Measurements from ENCODE around the gene RBMS3. TPM values are rescaled to one million over a fixed set of nuclear protein-coding genes. Genes with fewer than 3 reads are reported as not detected.

RBMS3 gene
- total RNA-seq, 1 donor from 2014 or later = 58.5 TPM

DNA sequence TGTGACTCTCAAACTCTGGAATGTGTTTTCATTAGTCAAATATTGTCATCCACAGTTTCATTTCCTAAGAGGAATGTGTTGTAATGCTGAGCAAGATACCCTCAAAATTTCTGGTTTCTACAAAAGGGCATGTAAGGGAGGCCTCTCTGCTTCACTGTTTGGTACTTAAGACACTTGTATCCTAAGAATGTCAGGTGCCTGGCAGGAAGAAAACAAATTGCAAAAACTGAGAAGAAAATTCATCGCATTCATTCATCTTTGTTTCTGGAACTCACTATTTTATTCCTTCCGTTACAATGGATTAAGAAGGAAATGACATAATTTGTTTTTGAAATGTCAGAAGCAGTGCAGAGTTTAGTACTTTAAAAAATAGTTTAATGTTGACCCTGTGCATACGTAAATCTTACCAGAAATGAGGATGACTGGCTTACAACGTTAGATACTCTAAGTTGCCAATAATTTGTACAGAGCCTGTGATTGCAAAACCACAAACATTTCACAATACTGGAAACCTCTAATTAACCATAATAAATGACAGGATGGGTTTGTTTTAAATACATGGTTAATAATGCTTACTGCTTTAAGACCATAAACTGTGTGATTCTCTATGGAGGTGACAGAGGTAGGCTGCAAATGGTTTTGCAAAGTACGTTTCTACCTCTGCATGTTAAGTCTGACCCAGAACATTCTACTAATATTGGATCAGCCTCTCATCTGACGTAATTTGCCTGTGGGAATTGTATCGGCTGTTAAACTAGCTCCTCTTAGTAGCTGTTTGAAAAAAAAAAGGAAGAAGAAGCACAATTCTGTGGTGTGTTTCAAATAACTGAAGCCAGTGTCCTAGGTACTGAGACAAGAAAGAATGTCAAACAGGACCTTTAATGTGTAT is 477.8 kb downstream of the RBMS3 start:
- TF ChIP-seq, protein P1, sequence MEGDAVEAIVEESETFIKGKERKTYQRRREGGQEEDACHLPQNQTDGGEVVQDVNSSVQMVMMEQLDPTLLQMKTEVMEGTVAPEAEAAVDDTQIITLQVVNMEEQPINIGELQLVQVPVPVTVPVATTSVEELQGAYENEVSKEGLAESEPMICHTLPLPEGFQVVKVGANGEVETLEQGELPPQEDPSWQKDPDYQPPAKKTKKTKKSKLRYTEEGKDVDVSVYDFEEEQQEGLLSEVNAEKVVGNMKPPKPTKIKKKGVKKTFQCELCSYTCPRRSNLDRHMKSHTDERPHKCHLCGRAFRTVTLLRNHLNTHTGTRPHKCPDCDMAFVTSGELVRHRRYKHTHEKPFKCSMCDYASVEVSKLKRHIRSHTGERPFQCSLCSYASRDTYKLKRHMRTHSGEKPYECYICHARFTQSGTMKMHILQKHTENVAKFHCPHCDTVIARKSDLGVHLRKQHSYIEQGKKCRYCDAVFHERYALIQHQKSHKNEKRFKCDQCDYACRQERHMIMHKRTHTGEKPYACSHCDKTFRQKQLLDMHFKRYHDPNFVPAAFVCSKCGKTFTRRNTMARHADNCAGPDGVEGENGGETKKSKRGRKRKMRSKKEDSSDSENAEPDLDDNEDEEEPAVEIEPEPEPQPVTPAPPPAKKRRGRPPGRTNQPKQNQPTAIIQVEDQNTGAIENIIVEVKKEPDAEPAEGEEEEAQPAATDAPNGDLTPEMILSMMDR (IDR thresholded peaks at IDR 0.05) = no peak
- Histone ChIP-seq H3K4me3 (no peak overlapping the region), H3K36me3 (no peaks in the 10 kb centered on the region), H3K9me3 (no peaks in the 10 kb centered on the region), H3K4me1 (peaks cover 43% of the 10 kb centered on the region), H3K27ac (peak overlapping the region; percentile 68), H3K27me3 (ENCODE audit: low read depth) (no peaks in the 10 kb centered on the region)
- intact Hi-C loops (cut with DNase I) = no loop called here
- ATAC-seq (peak; percentile 71 to 85), DNase-seq (no peak)

DNA sequence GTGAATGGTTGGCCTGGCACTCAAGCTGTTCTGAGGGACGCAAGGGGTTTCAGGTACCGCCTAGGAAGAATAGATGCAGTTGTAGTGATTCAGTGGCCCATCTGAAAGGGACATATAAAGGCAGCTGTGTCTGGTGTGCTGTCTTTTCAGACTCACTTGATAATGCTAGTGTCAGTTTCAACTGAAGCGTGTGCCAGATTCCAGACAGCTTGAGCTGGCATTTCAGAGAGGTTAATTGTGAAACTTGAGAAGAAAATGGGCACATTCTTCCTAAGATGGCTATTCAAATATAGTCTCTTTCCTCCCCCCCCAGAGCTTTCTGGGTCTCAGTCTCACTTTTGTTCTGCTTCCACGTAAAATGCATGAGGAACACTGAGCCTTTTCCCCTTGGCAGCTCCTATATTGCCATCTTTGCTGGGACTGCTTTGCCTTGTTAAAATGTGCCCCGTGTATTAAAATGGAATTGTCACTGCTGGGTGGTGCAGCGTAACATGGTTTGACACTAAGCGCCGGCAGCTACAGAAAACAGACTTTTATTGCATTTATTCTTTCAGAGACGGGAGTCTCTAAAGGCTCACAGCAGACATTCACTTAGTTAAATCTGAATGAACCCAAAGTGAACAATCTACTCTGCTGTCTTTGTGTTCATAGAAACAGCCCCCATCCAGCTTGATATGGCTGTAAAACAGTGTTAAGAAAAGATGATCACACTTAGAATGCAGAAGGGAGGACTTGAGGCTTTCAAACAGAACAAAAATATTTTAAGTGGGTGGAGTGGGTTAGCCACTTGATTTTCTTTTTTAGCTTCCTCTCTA is 478.7 kb downstream of the RBMS3 start:
- ATAC-seq (peak; percentile 22 to 43), DNase-seq (no peak)
- H3K27me3 ChIP-seq (ENCODE audit: low read depth) = no peaks in the 10 kb centered on the region
- intact Hi-C loops (cut with DNase I) = no loop called here
- no peak overlapping the region for H3K4me3 ChIP-seq
- H3K36me3 ChIP-seq = no peaks in the 10 kb centered on the region
- no peaks in the 10 kb centered on the region for H3K9me3 ChIP-seq
- peak overlapping the region; percentile 68 for H3K27ac ChIP-seq
- TF ChIP-seq, protein P1 (IDR thresholded peaks at IDR 0.05) = no peak
- H3K4me1 ChIP-seq = peaks cover 51% of the 10 kb centered on the region

DNA sequence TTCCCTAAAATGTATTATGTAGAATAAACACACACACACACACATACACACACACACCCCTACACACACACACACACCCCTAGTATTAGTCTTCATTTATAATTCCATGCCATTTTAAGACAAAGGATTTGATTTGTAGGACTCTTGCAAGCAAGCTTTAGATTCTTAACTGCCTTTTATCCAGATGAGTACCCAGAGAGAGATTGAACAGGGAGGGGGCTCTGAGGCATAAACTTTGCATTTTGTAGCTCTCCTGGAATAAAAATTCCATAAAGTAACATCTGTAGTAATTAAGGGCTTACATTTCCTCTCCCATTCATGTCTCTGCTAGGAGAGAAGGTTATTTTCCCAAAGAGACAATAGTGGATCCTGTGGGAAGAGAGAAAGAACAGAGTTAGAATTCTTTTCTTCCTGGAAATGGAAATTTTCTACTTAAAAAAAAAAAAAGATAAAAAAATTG is 479.4 kb downstream of the RBMS3 start:
- Histone ChIP-seq H3K4me1 (peaks cover 51% of the 10 kb centered on the region), H3K27ac (no peak overlapping the region), H3K4me3 (no peak overlapping the region), H3K27me3 (ENCODE audit: low read depth) (no peaks in the 10 kb centered on the region), H3K9me3 (no peaks in the 10 kb centered on the region), H3K36me3 (no peaks in the 10 kb centered on the region)
- no peak for ATAC-seq
- intact Hi-C loops (cut with DNase I) = no loop called here
- TF ChIP-seq, protein P1 (IDR thresholded peaks at IDR 0.05) = no peak
- no peak for DNase-seq

DNA sequence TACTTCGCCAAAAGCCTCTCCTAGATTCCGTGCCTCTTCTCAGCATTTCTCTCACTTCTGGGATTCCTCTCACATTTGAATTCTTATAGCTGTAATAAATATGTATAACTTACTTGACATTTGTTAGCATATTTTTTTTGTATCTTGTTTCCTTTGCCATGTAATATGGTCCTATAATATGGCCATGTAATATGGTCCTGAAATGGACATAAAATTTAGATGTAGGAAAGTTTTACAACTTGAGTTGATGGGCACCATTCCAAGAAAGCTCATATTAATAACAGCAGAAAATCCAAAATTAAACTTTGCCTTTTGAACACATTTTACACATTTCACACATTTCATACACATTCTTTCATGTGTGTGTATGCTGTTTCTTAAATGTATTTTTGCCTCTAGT is 480.6 kb downstream of the RBMS3 start:
- no peak overlapping the region for H3K4me3 ChIP-seq
- intact Hi-C loops (cut with DNase I) = no loop called here
- H3K27ac ChIP-seq = peak overlapping the region; percentile 5
- TF ChIP-seq, protein P1 (IDR thresholded peaks at IDR 0.05) = no peak
- no peaks in the 10 kb centered on the region for H3K27me3 ChIP-seq (ENCODE audit: low read depth)
- ATAC-seq = no peak
- H3K36me3 ChIP-seq = no peaks in the 10 kb centered on the region
- H3K4me1 ChIP-seq = peaks cover 51% of the 10 kb centered on the region
- DNase-seq = no peak
- no peaks in the 10 kb centered on the region for H3K9me3 ChIP-seq

DNA sequence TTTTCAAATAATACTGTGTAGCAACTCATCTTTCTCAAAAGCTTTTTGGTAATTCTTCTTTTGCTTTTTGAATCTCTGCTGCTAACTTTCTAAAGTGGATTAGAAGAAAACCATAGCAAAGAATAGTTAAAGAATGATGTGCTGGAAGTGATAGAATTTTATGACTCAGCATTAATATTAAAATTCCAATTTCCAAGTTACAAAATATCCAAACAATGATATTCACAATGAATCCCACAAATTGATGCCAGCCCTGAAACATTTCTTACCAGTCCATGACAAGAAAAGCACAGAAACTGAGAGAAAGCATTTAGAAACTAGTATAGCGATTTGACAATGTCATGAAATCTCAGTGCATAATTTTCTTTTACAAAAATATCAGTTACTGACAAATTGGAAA is 482.2 kb downstream of the RBMS3 start:
- intact Hi-C loops (cut with DNase I) = no loop called here

More for the DNA sequence above, 482.2 kb downstream of the RBMS3 start:
- ATAC-seq (no peak), DNase-seq (no peak)
- H3K27ac ChIP-seq = no peak overlapping the region
- no peak overlapping the region for H3K4me3 ChIP-seq
- TF ChIP-seq, protein P1 (IDR thresholded peaks at IDR 0.05) = no peak
- H3K9me3 ChIP-seq = no peaks in the 10 kb centered on the region
- H3K27me3 ChIP-seq (ENCODE audit: low read depth) = no peaks in the 10 kb centered on the region
- no peaks in the 10 kb centered on the region for H3K36me3 ChIP-seq
- peaks cover 39% of the 10 kb centered on the region for H3K4me1 ChIP-seq

Data from lower lobe of right lung (tissue), 2 donors.